IPS-20b (cell line): Measurements from ENCODE around the gene ENO1.
"Not testable (repeated sequence)": the region's sequence is repeated elsewhere in the genome, so short reads cannot be mapped to it uniquely, and the experiment has no call there.

ENCODE experiments used
- H3K27ac ChIP-seq: one replicate; pipeline ENCODE4 v1.5.1; 2013; ENCODE audit warnings: low read length
- H3K27me3 ChIP-seq: 2 replicates; pipeline ENCODE4 v1.6.1; 2013; ENCODE audit warnings: mild to moderate bottlenecking, low read length, inconsistent platforms; ENCODE audit not compliant: insufficient read depth
- H3K36me3 ChIP-seq: 2 replicates; pipeline ENCODE4 v1.6.1; 2013; ENCODE audit warnings: low read depth, mild to moderate bottlenecking, inconsistent platforms, low read length, moderate library complexity; ENCODE audit not compliant: insufficient read depth
- H3K4me1 ChIP-seq: 2 replicates; pipeline ENCODE4 v1.6.1; 2013; ENCODE audit warnings: mild to moderate bottlenecking, control low read depth, inconsistent platforms, low read length, moderate library complexity; ENCODE audit not compliant: insufficient read depth
- H3K4me3 ChIP-seq: 2 replicates; pipeline ENCODE4 v1.5.1; 2013; ENCODE audit warnings: mild to moderate bottlenecking, low read length, inconsistent platforms
- H3K9ac ChIP-seq: 2 replicates; pipeline ENCODE4 v1.6.1; 2013; ENCODE audit warnings: low read depth, mild to moderate bottlenecking, inconsistent platforms, low read length, moderate library complexity
- H3K9me3 ChIP-seq: 2 replicates; pipeline ENCODE4 v1.6.1; 2013; ENCODE audit warnings: mild to moderate bottlenecking, low read depth, low read length, inconsistent platforms; ENCODE audit not compliant: insufficient read depth

ENO1 gene

DNA sequence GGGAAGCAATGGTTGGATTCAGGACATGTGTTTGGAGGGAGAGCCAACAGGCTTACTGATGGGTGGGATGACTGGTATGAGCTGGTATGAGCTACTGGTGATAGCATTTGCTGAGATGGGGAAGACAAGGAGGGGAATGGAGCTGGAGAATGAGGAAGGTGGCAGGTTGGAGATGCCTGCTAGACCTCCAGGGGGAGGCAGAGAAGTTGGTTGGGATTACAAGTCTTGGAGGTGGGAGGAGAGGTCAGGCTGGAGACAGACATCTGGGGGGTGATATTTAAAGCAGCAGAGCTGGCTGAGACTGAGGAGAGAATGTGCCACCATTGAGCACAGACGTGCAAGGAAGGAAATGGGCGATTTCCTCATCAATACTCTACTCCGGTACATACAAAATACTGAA, 31.8 kb upstream of the ENO1 start:
- Histone ChIP-seq H3K4me1 (peaks cover 14% of the 10 kb centered on the region), H3K27ac (no peak overlapping the region), H3K36me3 (no peaks in the 10 kb centered on the region)

DNA sequence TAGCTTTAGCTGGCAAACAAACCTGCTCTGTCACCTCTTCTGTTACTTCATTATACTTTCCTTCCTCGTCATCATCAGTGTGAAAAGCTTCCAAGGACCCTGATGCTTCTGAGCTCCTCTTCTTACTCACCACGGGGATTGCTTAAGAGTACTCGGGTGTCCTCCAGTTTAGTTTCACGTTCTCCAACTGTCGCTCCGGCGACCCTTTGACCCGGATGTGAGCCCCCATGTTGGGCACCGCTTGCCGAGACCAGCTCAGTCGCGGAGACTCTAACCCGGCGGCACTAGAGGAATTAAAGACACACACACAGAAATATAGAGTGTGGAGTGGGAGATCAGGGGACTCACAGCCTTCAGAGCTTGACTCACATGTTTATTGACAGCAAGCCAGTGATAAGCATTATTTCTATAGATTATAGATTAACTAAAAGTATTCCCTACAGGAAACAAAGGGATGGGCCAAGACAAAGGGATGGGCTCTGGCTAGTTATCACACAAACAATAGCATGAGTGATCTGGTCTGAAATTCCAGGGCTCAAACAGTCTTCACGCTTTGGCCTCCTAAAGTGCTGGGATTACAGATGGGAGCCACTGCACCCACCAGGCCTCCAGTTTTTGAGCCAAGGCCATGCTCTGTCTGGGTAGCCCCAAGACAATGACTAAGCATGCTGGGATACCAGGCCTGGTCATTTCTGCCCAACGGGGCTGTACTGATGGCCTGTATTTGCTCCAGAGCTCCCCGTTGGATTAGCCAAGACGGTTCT, 30.1 kb upstream of the ENO1 start:
- Histone ChIP-seq H3K4me1 (peaks cover 4% of the 10 kb centered on the region; the same call in 1 of the 2 replicates), H3K27ac (no peak overlapping the region), H3K9ac (no peak overlapping the region), H3K27me3 (no peaks in the 10 kb centered on the region), H3K9me3 (peaks cover 6% of the 10 kb centered on the region; the same call in 1 of the 2 replicates), H3K36me3 (no peaks in the 10 kb centered on the region), H3K4me3 (no peak overlapping the region)

More for the DNA sequence above, 31.8 kb upstream of the ENO1 start:
- Histone ChIP-seq H3K4me3 (no peak overlapping the region), H3K9me3 (peaks cover 6% of the 10 kb centered on the region; the same call in 1 of the 2 replicates), H3K27me3 (no peaks in the 10 kb centered on the region), H3K9ac (no peak overlapping the region)

DNA sequence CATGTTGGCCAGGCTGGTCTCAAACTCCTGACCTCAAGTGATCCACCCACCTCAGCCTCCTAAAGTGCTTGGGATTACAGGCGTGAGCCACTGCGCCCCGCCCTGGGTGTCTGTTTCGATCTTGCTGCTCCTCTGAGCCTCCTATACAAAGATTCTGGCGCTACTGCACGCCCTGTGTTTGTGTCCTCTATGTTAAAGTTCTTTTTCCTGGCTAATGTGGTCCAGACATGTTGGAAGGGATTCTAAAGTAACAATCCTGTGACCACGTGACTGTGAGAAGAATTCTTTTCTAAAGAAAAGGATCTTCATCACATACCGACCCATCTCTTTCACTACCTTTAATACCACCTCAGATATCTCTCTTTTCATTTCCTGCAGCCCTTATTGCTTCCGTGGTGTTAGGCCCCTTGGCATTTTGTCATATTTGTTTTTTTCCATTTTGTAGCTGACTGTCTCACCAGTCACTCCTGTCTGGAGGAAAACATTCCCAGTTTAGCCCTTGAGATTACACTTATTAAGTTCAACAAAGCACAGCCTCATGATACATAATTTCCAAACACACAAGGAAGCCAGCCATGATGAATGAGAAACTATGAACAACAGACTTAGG, 27.2 kb upstream of the ENO1 start:
- Histone ChIP-seq H3K36me3 (no peaks in the 10 kb centered on the region), H3K4me1 (no peaks in the 10 kb centered on the region; the same call in 1 of the 2 replicates), H3K4me3 (no peak overlapping the region), H3K9me3 (no peaks in the 10 kb centered on the region), H3K9ac (no peak overlapping the region), H3K27me3 (no peaks in the 10 kb centered on the region), H3K27ac (no peak overlapping the region)

DNA sequence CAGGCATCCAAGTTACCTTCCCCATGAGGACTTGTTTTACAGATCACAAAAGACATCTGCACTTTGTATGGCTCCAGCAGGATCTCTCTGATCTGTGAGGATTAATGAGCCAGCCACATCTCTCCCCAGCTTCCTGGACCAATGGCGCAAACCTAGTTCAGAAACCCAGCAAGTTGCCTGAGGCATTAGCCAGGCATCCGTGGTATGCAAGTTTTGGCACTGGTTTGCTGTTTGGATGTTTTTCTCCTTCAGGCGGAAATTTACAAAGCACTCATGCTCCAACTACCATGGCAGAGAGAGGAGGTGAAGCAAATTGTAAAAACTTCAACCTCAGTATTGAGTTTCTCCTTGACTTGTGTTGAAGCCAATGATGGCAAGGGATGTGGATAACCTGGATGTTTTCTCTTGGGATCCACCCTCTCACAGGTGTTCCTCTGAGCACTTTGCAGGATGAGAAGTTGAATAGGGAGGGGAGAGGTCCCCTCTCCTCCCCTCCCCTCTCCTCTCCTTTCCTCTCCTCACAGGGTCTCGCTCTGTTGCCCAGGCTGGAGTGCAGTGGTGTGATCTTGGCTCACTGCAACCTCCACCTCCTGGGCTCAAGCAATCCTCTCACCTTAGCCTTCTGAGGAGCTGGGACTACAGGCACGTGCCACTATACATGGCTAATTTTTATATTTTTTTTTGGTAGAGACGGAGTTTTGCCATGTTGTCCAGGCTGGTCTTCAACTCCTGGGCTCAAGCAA, 25.6 kb upstream of the ENO1 start:
- Histone ChIP-seq H3K27me3 (no peaks in the 10 kb centered on the region), H3K4me3 (no peak overlapping the region), H3K4me1 (no peaks in the 10 kb centered on the region; the same call in 1 of the 2 replicates), H3K9me3 (no peaks in the 10 kb centered on the region), H3K27ac (no peak overlapping the region), H3K9ac (no peak overlapping the region), H3K36me3 (no peaks in the 10 kb centered on the region)

DNA sequence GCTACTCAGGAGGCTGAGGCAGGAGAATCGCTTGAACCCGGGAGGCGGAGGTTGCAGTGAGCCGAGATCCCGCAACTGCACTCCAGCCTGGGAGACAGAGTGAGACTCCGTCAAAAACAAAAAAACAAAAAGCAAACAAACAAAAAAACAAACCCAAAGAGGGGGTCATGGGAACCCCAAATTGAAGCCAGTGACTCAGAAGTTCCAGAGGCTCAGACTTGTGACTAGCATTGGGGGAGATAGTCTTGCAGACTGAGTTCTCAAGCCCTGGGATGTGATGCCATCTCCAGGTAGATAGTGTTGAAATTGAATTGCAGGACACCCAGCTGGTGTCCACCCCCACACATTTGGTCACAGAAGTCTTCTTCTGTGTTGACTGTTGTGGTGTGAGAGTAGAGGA, 24.9 kb upstream of the ENO1 start:
- Histone ChIP-seq H3K9ac (no peak overlapping the region), H3K27me3 (no peaks in the 10 kb centered on the region), H3K4me3 (no peak overlapping the region), H3K4me1 (no peaks in the 10 kb centered on the region; the same call in 1 of the 2 replicates), H3K36me3 (no peaks in the 10 kb centered on the region), H3K27ac (no peak overlapping the region), H3K9me3 (no peaks in the 10 kb centered on the region)

DNA sequence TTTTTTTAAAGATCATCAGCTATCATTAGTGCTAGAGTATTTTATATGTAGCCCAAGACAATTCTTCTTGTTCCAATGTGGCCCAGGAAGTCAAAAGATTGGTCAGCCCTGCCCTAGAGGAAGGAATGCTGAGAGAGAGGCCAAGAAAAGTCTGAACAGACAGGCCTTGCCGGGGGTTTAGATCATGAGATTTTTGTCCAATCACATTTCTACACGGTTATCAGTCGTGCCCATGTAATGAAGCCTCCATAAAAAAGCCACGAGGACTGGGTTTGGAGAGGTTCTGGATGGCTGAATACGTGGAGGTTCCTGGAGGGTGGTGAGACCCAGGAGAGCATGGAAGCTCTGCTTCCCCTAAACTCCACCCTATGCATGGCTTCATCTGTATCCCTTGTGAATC, 24.3 kb upstream of the ENO1 start:
- no peaks in the 10 kb centered on the region; the same call in 1 of the 2 replicates for H3K4me1 ChIP-seq
- no peak overlapping the region for H3K27ac ChIP-seq
- H3K9ac ChIP-seq = no peak overlapping the region
- H3K36me3 ChIP-seq = no peaks in the 10 kb centered on the region
- no peak overlapping the region for H3K4me3 ChIP-seq
- H3K9me3 ChIP-seq = no peaks in the 10 kb centered on the region
- H3K27me3 ChIP-seq = no peaks in the 10 kb centered on the region

DNA sequence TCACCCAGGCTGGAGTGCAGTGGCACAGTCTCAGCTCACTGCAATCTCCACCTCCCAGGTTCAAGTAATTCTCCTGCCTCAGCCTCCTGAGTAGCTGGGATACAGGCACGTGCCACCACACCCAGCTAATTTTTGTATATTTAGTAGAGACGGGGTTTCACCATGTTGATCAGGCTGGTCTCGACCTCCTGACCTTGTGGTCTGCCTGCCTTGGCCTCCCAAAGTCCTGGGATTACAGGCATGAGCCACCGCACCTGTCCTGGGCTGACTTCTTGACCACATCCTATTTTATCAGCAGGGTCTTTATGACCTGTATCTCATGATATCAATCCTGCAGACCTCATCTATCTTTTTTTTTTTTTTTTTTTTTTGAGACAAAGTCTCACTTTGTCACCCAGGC, 22.2 kb upstream of the ENO1 start:
- not testable (repeated sequence) for H3K9me3 ChIP-seq, H3K4me1 ChIP-seq, H3K36me3 ChIP-seq, H3K9ac ChIP-seq, H3K27me3 ChIP-seq, H3K4me3 ChIP-seq, H3K27ac ChIP-seq

DNA sequence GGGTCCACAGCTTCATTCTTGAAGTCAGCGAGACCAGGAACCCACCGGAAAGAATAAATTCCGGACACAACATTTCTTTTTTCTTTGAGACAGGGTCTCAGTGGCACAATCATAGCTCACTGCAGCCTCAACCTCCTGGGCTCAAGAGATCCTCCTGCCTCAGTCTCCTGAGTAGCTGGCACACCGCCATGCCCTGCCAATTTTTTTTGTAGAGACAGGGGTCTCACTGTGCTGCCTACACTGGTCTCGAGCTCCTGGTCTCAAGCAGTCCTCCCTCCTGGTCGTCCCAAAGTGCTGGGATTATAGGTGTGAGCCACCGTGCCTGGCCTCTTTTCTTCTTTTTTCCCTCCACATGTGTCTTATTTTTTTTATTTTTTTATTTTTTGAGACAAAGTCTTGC, 20.6 kb upstream of the ENO1 start:
- Histone ChIP-seq H3K27ac (no peak overlapping the region), H3K4me3 (no peak overlapping the region), H3K4me1 (no peaks in the 10 kb centered on the region; the same call in 1 of the 2 replicates)

DNA sequence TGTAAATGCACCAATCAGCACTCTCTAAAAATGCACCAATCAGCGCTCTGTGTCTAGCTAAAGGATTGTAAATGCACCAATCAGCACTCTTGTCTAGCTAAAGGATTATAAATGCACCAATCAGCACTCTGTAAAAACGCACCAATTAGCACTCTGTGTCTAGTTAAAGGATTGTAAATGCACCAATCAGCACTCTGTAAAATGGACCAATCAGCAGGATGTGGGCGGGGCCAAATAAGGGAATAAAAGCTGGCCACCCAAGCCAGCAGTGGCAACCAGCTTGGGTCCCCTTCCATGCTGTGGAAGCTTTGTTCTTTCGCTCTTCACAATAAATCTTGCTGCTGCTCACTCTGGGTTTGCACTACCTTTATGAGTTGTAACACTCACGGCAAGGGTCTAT, 19.9 kb upstream of the ENO1 start:
- not testable (repeated sequence) for H3K4me3 ChIP-seq, H3K27ac ChIP-seq, H3K4me1 ChIP-seq, H3K9me3 ChIP-seq, H3K27me3 ChIP-seq, H3K36me3 ChIP-seq, H3K9ac ChIP-seq

More for the DNA sequence above, 20.6 kb upstream of the ENO1 start:
- Histone ChIP-seq H3K27me3 (no peaks in the 10 kb centered on the region), H3K36me3 (no peaks in the 10 kb centered on the region), H3K9ac (no peak overlapping the region), H3K9me3 (no peaks in the 10 kb centered on the region)

DNA sequence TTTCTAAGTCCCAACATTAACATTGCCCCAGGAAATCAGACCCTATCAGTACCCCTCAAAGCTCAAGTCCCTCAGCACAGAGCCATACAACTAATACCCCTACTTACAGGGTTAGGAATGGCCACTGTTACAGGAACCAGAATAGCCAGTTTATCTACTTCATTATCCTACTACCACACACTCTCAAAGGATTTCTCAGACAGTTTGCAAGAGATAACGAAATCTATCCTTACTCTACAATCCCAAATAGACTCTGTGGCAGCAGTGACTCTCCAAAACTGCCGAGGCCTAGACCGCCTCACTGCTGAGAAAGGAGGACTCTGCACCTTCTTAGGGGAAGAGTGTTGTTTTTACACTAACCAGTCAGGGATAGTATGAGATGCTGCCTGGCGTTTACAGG, 19.0 kb upstream of the ENO1 start:
- not testable (repeated sequence) for H3K4me1 ChIP-seq, H3K9ac ChIP-seq, H3K9me3 ChIP-seq, H3K36me3 ChIP-seq, H3K27ac ChIP-seq, H3K27me3 ChIP-seq, H3K4me3 ChIP-seq

DNA sequence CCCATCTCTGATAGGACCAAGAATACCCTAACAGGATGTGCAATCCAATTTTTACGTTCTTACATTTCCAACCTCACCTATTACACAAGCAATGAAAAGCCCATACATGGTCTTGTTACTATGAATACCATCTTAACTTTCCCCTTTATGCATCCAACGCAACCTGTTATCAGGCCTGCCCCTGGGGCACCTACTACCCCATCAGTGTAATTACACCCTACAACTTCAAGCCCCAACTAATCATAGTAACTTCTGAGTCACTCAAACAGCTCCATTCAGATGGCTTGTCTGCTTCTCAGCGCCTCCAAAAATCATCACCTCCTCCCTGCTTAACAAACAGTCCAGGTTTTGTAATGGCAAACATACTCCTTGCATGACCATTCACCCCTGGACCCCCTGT, 18.3 kb upstream of the ENO1 start:
- not testable (repeated sequence) for H3K27me3 ChIP-seq, H3K9ac ChIP-seq, H3K4me1 ChIP-seq, H3K9me3 ChIP-seq, H3K27ac ChIP-seq, H3K4me3 ChIP-seq, H3K36me3 ChIP-seq

DNA sequence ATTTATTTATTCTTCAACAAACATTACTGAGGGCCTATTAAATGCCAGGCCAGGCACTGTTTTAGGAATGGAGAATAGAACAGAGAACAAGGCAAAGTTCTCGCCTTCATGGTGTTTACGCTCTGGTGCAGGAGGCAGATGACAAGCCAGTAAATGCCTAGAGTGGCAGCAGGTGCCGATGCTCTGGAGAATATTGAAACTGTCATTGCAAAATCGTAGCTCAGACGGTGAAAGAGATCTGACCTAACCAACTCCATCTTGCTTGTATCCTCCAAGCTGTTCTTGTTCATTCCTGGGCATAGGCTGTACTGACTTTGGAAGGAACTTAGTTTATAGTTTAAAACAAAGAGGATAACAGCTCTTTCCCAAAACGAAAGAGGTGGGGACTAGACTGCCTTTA, 13.5 kb upstream of the ENO1 start:
- no peak overlapping the region for H3K27ac ChIP-seq
- no peaks in the 10 kb centered on the region for H3K4me1 ChIP-seq
- no peaks in the 10 kb centered on the region for H3K36me3 ChIP-seq
- H3K27me3 ChIP-seq = no peaks in the 10 kb centered on the region
- no peak overlapping the region for H3K9ac ChIP-seq
- H3K4me3 ChIP-seq = no peak overlapping the region
- no peaks in the 10 kb centered on the region for H3K9me3 ChIP-seq
